Osteoblast (primary cell): Measurements from ENCODE around the gene INPP5A. TPM values are rescaled to one million over a fixed set of nuclear protein-coding genes. Genes with fewer than 3 reads are reported as not detected.

ENCODE experiments used
- DNase-seq: peaks from one replicate; pipeline ENCODE4 v3.0.0; 2011; ENCODE audit warnings: low spot score, mixed read lengths; ENCODE audit not compliant: insufficient read length; ENCODE audit errors: missing footprints
- H2AFZ ChIP-seq: 2 replicates; pipeline ENCODE4 v1.6.0; 2011; ENCODE audit warnings: mild to moderate bottlenecking, low read length
- H3K27ac ChIP-seq: 2 replicates; pipeline ENCODE4 v1.5.1; 2011; ENCODE audit warnings: mild to moderate bottlenecking, low read depth, low read length, moderate library complexity
- H3K27me3 ChIP-seq: 2 replicates; pipeline ENCODE4 v1.6.0; 2012; ENCODE audit warnings: mild to moderate bottlenecking, control low read depth, inconsistent platforms, low read length, moderate library complexity; ENCODE audit not compliant: insufficient read depth
- H3K36me3 ChIP-seq: 2 replicates; pipeline ENCODE4 v1.5.1; 2011; ENCODE audit warnings: mild to moderate bottlenecking, low read length, control low read depth, moderate library complexity; ENCODE audit not compliant: insufficient read depth
- H3K4me1 ChIP-seq: 2 replicates; pipeline ENCODE4 v1.5.1; 2011; ENCODE audit warnings: mild to moderate bottlenecking, low read length, control low read depth, moderate library complexity; ENCODE audit not compliant: insufficient read depth
- H3K4me2 ChIP-seq: 2 replicates; pipeline ENCODE4 v1.6.0; 2011; ENCODE audit warnings: mild to moderate bottlenecking, low read length; ENCODE audit not compliant: insufficient read depth
- H3K4me3 ChIP-seq: fragments of 200-600 bp; sonication (generic); 3 replicates; pipeline ENCODE4 v1.5.1; 2012; ENCODE audit warnings: mild to moderate bottlenecking, low read length, inconsistent platforms; ENCODE audit not compliant: insufficient read depth
- H3K79me2 ChIP-seq: 2 replicates; pipeline ENCODE4 v1.6.0; 2012; ENCODE audit warnings: mild to moderate bottlenecking, low read length, control low read depth, inconsistent platforms; ENCODE audit not compliant: insufficient read depth
- H3K9me3 ChIP-seq: 2 replicates; pipeline ENCODE4 v1.5.1; 2011; ENCODE audit warnings: low read depth, low read length, control low read depth
- H4K20me1 ChIP-seq: 2 replicates; pipeline ENCODE4 v1.6.0; 2012; ENCODE audit warnings: mild to moderate bottlenecking, low read length, control low read depth; ENCODE audit not compliant: insufficient read depth
- CTCF ChIP-seq: IDR thresholded peaks from 2 replicates; pipeline ENCODE4 v1.5.1; 2011; ENCODE audit warnings: mild to moderate bottlenecking, low read depth, low read length, moderate library complexity; ENCODE audit errors: extremely low read depth
- total RNA-seq: library from RNA; depleted of rRNA; stranded (reverse); fragments of >200 nt; gene quantifications from 2 replicates; pipeline ENCODE4 v1.2.3, GENCODE V29; 2012

Gene INPP5A
- total RNA-seq, 1 donor = 22.8 TPM

DNA sequence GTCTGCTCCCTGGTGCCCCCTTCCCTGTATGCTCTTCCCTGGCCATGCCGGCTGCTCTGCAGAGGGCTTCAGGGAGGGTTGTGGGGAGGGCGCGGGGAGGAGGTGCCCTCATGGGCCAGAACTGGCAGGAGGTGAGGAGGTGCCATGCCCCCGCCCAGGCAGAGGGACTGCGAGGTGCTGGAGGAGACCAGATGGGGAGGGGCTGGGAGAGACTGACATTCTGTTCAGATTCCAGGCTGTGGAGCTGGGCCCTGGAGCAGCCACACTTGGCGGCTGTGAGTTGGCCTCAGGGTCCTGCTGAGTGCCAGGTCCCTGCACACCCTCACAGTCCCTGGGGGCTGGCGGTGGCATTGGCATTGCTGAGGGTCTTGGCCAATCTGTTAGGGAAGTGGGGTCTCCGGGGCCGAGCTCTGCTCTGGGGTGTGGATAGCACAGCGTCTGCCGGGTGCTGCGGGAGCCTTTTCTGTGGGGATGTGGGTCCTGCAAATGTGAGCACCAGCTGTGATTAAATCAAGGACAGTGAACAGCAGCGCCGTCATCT is 25.4 kb downstream of the INPP5A start:
- peaks cover 10% of the 10 kb centered on the region for H3K4me1 ChIP-seq
- H3K79me2 ChIP-seq = peaks cover 70% of the 10 kb centered on the region
- no peak overlapping the region for H3K27ac ChIP-seq
- H2AFZ ChIP-seq = no peak overlapping the region
- H3K36me3 ChIP-seq = no peaks in the 10 kb centered on the region
- DNase-seq = peak; percentile 39
- peak overlapping the region; percentile 40 for H3K4me2 ChIP-seq
- H4K20me1 ChIP-seq = peaks cover 82% of the 10 kb centered on the region
- H3K27me3 ChIP-seq = no peaks in the 10 kb centered on the region
- H3K9me3 ChIP-seq = no peaks in the 10 kb centered on the region
- no peak for TF ChIP-seq CTCF
- no peak overlapping the region for H3K4me3 ChIP-seq

GRCh38 chr10:132563485-132564248 is 26.1 kb downstream of the INPP5A start:
- Histone ChIP-seq H3K27me3 (no peaks in the 10 kb centered on the region), H3K36me3 (no peaks in the 10 kb centered on the region), H3K79me2 (peaks cover 64% of the 10 kb centered on the region), H3K27ac (no peak overlapping the region), H3K4me3 (no peak overlapping the region), H4K20me1 (peaks cover 80% of the 10 kb centered on the region), H3K9me3 (no peaks in the 10 kb centered on the region), H3K4me1 (peaks cover 10% of the 10 kb centered on the region), H3K4me2 (peak overlapping the region; percentile 40), H2AFZ (no peak overlapping the region)
- DNase-seq = peak; percentile 98
- peak; percentile 7 for TF ChIP-seq CTCF

DNA sequence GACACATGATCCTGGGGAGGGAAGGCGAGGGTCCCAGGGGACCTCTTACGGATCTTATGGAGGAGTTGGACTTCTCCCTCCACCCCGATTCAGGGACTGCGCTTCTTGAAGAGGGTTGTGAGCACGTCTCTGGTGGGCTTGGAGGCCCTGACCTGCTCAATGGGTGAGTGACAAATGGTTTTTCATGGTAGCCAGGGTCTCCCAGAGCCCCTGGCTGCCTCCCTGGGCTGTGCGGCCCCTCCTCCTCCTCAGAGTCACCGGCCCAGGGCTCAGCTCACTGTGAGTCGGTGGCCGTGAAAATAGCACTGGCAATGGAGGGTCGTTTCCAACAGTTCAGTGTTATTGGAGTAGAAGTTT is 26.6 kb downstream of the INPP5A start:
- Histone ChIP-seq H3K27me3 (no peaks in the 10 kb centered on the region), H3K79me2 (peaks cover 60% of the 10 kb centered on the region), H3K36me3 (no peaks in the 10 kb centered on the region), H4K20me1 (peaks cover 80% of the 10 kb centered on the region), H3K9me3 (no peaks in the 10 kb centered on the region), H3K4me3 (no peak overlapping the region), H3K27ac (no peak overlapping the region), H3K4me2 (peak overlapping the region; percentile 40), H3K4me1 (peaks cover 10% of the 10 kb centered on the region), H2AFZ (no peak overlapping the region)
- peak; percentile 39 for DNase-seq
- TF ChIP-seq CTCF = no peak

DNA sequence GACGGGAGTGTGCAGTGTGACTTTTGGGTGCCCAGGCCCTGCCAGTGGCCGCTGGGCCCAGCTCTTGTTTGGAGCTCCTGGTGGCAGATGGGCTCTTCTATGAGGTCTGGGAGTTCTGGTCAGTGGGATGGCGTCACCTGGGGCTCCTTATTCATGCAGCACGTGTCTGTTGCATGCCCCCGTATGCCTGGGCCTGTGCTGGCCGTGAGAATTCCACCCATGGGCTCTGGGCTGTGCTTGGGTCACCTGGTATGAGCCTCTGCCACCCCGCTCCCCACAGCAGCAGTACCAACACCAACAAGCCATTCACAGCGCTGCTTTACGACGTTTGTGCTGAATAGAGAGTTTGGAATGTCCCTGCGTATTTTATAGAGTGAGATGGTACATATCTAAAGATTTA is 27.1 kb downstream of the INPP5A start:
- no peak for TF ChIP-seq CTCF
- Histone ChIP-seq H3K4me1 (peaks cover 10% of the 10 kb centered on the region), H3K9me3 (no peaks in the 10 kb centered on the region), H4K20me1 (peaks cover 78% of the 10 kb centered on the region), H3K79me2 (peaks cover 56% of the 10 kb centered on the region), H3K27me3 (no peaks in the 10 kb centered on the region), H3K27ac (no peak overlapping the region), H3K36me3 (no peaks in the 10 kb centered on the region), H3K4me3 (no peak overlapping the region), H2AFZ (no peak overlapping the region), H3K4me2 (no peak overlapping the region)
- DNase-seq = peak; percentile 37
